ENCODE data around the gene LAMB1. TPM values are rescaled to one million over a fixed set of nuclear protein-coding genes. Genes with fewer than 3 reads are reported as not detected.

Gene LAMB1
- total and polyA plus RNA-seq, 2 of the 13 experiments (the other 11 are each of a cell fraction or from before 2014, with no cell fraction given), result 109 to 124 TPM

- intact Hi-C loops (cut with micrococcal nuclease; ENCODE audit: unreplicated experiment), result loop anchor here (10.0 kb wide), 1 partner anchor 265 kb away; the partner anchor contains the start of gene CBLL1
- POLR2A ChIA-PET, result interaction anchor here (0.5 kb wide), 1 partner anchor 10 kb away, joined by 3 read pairs; no protein-coding TSS in a partner anchor
- TF ChIP-seq ZBTB25 (CRISPR knock-in tag; IDR thresholded peaks at IDR 0.05) (no peak), ZC3H13 (CRISPR knock-in tag; IDR thresholded peaks at IDR 0.05) (no peak), ZNF574 (CRISPR knock-in tag; IDR thresholded peaks at IDR 0.05) (no peak), TIGD3 (CRISPR knock-in tag; IDR thresholded peaks at IDR 0.05; ENCODE audit: borderline replicate concordance) (no peak), AHDC1 (CRISPR knock-in tag; IDR thresholded peaks at IDR 0.05; ENCODE audit: borderline replicate concordance) (no peak), RFX3 (CRISPR knock-in tag; IDR thresholded peaks at IDR 0.05) (no peak), GMEB1 (CRISPR knock-in tag; IDR thresholded peaks at IDR 0.05; ENCODE audit: borderline replicate concordance) (no peak), ZFP41 (CRISPR knock-in tag; IDR thresholded peaks at IDR 0.05; ENCODE audit: borderline replicate concordance) (no peak), ZFP82 (CRISPR knock-in tag; IDR thresholded peaks at IDR 0.05; ENCODE audit: borderline replicate concordance) (no peak), ZFY (CRISPR knock-in tag; IDR thresholded peaks at IDR 0.05) (no peak), RNF2 (conservative IDR thresholded peaks at IDR 0.05; ENCODE audit: low read depth) (no peak), ZC3H4 (CRISPR knock-in tag; IDR thresholded peaks at IDR 0.05; ENCODE audit: borderline replicate concordance) (no peak)
Observed at GRCh38 chr7:108009873-108010272, 6.9 kb upstream of the LAMB1 start.

More at GRCh38 chr7:108009873-108010272, 6.9 kb upstream of the LAMB1 start:
- ATAC-seq, result no peak
- Histone ChIP-seq H2AFZ (ENCODE audit: low read length) (no peak overlapping the region), H3K9ac (ENCODE audit: insufficient read depth, low read depth, low read length) (no peak overlapping the region), H3K9me3 (ENCODE audit: low read length) (no peaks in the 10 kb centered on the region), H3K36me3 (replicated peaks in 1 of 2; ENCODE audit: control insufficient read depth in 1 of 2, insufficient read depth in 2 of 2, low read length in 2 of 2) (no peaks in the 10 kb centered on the region), H3K4me2 (ENCODE audit: low read depth, low read length) (no peak overlapping the region), H4K20me1 (ENCODE audit: insufficient read depth, low read length) (no peaks in the 10 kb centered on the region), H3K27me3 (ENCODE audit: control insufficient read depth in 1 of 2, insufficient read depth in 2 of 2, low read length in 2 of 2) (no peaks in the 10 kb centered on the region), H3K79me2 (ENCODE audit: insufficient read depth, low read length) (no peaks in the 10 kb centered on the region), H3K4me3 (replicated peaks in 1 of 3; ENCODE audit: insufficient read depth in 1 of 3, low read depth in 2 of 3, low read length in 3 of 3) (no peak overlapping the region), H3K27ac (ENCODE audit: extremely low read length, insufficient read depth, low read length) (no peak overlapping the region), H3K4me1 (ENCODE audit: insufficient read depth, low read length) (peaks cover 96% of the 10 kb centered on the region)
- FAIRE-seq, result no peak
- no TSS peak for BruUV-seq (replicated peaks)
- in situ Hi-C loops (cut with HindIII; ENCODE audit: extremely low pct_ligation_motif_present, low pct_unique_long_range_greater_than_20kb), result no loop called here
- 92% methylated on average over 4 of the region's 4 CpGs for WGBS (ENCODE audit: low lambda C conversion rate)
- CTCF ChIA-PET (ENCODE audit: low intra/inter-chr PET ratio, low total read pairs), result no interaction called here
- no peak for DNase-seq (ENCODE audit: low spot score)

All from HepG2 (cell line).